GM19455 (cell line): ENCODE measurements around the gene MAP7D2.

Experiments
- ATAC-seq: cut with Tn5 transposase; IDR thresholded peaks from one replicate; pipeline ENCODE4 v1.9.1; 2021; ENCODE audit not compliant: unreplicated experiment

The MAP7D2 gene

GRCh38 chrX:20116087-20116576 lies 575 bp downstream of the MAP7D2 start:
- ATAC-seq: no peak

DNA sequence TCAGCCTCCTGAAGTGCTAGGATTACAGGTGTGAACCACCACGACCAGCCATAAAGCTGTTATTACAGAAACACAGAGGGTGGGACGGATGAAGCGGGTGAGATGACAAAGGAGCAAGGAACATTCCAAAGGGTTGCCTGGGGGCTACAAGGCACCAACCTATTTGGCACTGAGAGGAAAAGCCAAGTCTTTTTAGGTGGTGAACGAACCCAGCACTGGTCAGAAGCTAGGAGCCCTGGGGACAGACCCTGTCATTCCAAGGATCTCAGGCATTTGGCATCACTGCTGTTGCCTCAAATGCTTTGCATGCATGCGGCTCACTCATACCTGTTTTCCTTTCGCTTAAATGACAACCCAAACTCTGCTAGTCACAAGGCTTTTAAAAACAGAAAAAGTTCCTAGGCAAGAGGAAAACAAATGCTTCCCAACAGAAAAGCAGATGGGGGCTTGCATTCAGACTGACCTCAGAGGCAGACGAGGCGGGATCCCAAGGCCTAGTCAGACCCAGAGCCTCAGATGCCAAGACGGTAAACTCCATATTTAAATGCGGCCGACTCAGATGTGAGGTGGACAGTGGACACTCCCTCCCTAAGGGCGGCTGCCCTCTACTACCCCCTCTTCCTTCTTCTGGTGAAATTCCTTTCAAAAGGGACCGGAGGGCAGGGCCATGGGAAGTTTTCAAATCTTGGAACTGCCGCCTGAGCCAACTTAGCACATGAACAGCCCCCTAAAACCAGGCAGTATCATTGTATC lies 4.5 kb downstream of the MAP7D2 start:
- no peak for ATAC-seq

- no peak for ATAC-seq
These were observed 5.4 kb downstream of the MAP7D2 start for GRCh38 chrX:20111271-20111670.

DNA sequence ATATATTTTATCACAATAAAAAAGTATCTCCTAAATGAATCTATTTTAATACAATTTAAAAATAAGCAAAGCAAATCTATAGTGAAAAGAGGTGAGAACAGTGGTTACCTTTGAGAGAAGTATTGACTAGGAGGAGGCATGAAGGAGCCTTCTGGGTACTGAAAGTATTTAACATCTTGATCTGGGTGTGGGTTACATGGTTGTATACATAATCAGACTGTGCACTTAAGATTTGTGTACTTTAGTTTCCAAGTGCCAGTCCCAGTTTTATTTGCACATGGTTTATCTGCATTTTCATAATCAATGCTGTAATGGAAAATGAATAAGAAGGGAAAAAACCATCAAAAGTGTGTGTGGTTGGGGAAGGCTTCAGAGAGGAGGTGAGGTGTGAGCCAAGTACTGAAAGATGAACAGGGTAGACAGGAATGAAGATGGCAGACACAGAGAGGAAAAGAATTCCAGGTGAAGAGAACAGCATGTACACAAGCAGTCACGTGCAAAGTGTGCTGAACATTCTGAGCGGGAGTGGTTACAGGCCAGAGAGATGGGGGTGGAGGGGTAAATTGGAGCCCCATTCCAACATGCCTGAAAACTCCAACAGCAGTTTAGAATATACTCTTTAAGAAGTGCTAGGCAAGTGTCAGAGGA lies 14.6 kb downstream of the MAP7D2 start:
- ATAC-seq: no peak

GRCh38 chrX:20091499-20091898 lies 25.2 kb downstream of the MAP7D2 start:
- no peak for ATAC-seq

GRCh38 chrX:20089845-20090244 lies 26.9 kb downstream of the MAP7D2 start:
- no peak for ATAC-seq

DNA sequence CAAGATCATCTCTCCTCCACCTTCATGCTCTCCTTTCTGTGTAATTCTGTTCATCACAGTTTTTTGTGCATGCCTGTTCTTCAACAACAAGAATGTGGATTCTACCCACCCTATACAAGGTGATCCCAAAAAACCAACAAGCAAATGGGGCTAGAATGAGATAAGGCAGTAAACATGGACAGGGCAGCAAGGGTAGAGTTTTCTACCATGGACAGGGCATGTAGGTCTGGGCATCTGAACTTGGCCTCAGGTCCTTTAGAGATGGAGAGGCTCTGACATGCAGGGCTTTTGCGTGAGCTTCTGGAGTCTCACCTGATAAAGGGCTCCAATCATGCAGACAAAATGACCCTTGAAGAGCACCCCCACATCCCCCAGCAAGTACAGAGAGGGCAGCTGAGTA lies 36.4 kb downstream of the MAP7D2 start:
- ATAC-seq: no peak

DNA sequence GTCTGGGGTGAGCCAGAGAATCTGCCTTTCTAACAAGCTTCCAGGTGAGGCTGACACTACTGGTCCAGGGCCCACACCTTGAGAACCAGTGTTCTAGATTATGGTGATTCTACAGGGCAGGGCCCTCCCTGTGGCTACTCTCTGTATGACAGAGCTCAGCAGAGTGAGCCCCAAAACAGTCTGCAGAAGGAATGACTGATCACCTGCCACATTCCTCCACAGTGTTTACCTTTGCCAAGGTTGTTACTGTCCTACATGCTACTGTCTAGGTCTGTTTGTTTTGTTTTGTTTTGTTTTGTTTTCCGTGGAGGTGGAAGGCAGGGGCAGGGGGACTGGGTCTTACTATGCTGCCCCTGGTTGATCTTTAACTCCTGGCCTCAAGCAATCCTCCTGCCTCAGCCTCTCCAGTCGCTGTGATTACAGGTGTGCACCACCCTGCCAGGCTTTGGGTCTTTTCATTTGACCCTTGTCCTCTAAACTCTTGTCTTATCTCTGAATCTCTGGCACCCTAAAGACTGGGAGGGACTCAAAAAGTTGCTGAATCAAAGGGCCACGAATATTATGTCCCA lies 45.1 kb downstream of the MAP7D2 start:
- ATAC-seq: no peak

- ATAC-seq: no peak
These were observed 48.8 kb downstream of the MAP7D2 start for GRCh38 chrX:20067709-20068561.

DNA sequence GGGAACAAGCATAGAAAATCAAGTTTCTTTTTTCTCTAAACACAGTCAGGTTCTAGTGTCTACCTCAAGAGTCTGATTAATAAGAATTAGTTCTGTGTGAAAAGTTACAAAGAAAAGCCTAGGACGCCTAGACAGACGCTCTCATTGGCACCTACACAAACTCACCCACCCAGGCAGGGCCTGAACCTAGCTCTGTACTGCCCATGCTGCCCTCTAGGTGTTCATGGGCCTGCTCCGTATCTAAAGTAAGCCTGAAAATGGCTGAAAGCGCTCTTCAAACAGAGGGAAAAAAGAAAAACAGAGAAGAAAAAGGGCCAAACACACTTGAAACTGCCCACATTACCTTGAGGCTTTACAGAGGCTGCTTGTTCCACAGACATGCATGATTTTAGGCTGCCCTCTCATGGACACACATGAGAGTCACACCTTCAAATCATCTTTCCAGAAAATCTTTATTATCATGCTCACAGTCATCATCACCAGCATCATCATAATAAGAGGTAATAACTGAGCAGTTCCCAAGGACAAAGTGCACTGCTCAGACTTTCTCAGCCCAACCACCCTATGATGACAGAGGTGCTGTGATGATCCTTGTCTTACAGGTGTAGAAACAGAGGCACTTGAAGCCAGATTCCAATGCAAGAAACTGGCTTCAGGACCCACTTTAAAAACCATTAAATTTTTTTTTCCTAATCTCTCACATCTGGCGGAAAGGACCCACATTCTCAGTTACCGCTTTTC lies 49.6 kb downstream of the MAP7D2 start:
- no peak for ATAC-seq

DNA sequence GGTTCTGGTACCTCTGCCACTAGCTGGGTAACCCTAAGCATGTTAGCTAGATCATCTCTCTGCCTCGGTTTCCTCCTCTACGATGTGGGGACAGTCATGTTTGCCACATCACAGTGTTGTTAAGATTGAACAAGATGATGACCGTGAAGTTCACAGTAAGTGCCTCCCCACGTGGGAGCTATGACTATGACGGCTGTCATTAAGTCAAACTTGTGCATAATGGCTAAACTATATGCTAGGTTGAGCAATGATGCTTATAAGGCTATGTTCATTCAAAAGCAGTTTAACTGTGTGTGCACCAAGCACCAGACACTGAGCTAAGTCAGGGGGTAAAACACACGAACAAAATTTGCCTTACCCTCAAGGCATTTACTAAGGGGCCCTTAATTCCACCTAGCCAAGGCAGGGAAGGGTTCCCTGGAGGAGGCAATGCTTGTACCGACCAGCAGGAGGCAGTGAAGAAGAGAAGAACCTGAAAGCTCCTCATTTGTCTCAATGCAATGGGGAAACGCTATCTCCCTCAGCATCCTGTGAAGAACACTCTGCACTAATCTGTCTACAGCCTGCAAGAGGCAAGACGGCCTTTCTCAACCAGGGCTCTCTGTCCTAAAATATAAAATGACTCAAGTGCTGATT lies 52.9 kb downstream of the MAP7D2 start:
- no peak for ATAC-seq

DNA sequence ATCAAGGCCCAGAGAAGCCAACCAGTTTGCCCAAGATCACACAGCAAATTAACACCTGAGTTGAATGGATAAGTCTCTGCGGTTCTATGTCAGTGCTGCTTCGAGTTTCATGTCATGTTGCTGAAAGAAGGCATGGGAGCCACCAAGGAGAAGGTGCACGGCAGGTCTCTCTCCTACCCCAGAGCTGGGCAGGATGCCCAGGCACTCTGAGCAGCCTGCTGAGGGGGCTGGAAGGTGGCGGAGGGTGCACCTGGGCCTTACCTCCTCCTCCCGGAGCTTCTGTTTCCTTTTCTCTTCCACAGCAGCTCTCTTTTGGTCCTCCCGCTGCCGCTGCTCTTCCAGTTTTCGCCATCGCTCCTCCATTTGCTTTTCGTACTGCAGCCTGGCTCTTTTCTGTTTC lies 53.6 kb downstream of the MAP7D2 start:
- ATAC-seq: no peak

- ATAC-seq: no peak
These were observed 54.9 kb downstream of the MAP7D2 start for GRCh38 chrX:20061855-20062254.

DNA sequence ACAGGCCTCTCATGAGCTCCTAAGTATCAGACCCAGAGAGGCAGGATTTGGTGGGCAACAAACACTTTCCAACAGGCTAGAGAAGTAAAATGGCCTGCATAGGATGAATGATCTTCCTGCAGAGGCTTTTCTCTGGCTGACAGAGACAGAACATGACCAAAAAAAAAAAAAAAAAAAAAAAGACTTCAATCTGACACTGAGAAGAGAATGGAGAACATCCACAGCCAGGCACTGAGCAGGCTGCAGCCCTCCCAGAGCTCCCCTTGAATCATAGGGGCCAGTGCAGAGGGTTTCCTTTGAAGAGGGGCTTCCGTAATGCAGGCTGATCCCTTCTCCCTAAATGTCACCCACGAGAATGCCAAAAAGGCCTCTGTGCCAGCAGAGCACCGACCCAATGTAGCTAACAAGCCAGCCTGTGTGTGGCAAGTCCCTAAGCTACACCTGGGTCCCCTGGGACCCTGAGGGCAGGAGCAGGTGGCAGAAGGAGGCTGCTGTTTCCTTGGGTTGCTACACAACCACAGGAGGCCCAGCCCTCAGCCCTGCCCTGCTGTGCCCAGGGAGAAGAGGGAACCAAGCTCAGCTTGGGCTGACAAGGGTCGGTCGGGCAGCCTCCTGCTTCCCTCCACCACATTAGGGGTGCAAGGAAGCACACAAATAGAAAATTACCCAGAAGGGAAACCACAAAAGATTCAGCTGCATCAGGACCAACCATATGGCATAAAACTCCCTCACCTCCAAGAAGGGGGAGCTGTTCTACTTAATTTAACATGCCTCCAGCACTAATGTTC lies 55.6 kb downstream of the MAP7D2 start:
- no peak for ATAC-seq

- ATAC-seq: no peak
These were observed 57.1 kb downstream of the MAP7D2 start for GRCh38 chrX:20059467-20060128.

DNA sequence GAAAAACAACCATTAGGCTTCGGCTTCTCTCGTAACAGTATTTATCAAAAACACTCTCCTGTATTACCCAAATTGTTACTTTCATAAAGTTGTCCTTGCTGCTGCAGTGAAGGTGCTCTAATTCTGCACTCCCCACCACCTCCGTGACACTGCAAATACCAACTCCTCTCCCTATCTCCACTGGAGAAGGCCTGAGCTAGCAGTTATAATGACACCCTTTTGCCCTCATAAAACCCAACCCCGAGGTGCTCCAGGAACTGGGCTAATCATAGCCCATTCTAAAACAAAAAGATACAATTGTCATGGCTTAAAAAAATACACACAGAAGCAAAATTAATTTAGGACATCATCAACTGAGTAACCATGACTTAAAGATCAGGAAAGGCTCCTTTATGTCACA lies 59.2 kb downstream of the MAP7D2 start:
- no peak for ATAC-seq

GRCh38 chrX:20056704-20057103 lies 60.0 kb downstream of the MAP7D2 start:
- no peak for ATAC-seq

GRCh38 chrX:20053537-20053936 lies 63.2 kb downstream of the MAP7D2 start:
- no peak for ATAC-seq

- no peak for ATAC-seq
These were observed 69.8 kb downstream of the MAP7D2 start for GRCh38 chrX:20046864-20047263.
